GM10847 (cell line): ENCODE data around the gene YBX1.
A peak's percentile ranks its signal among the peaks of the same experiment; 100 is the strongest.

ENCODE experiments used
- POLR2A ChIP-seq: IDR thresholded peaks from 2 replicates; pipeline ENCODE4 v1.6.1; 2011; ENCODE audit not compliant: insufficient read length; ENCODE audit errors: extremely low read depth

The YBX1 gene

GRCh38 chr1:42681741-42682483 is at the start of gene YBX1:
TSS of gene YBX1 (plus strand) at chr1:42682418. CDS start at chr1:42682566, 148 bp downstream.
- TF ChIP-seq POLR2A: peak; percentile 41

- no peak for TF ChIP-seq POLR2A
Measured at GRCh38 chr1:42639116-42639515, 43.1 kb upstream of the YBX1 start.

GRCh38 chr1:42646056-42646455 is 36.2 kb upstream of the YBX1 start:
- no peak for TF ChIP-seq POLR2A

GRCh38 chr1:42657201-42657600 is 25.0 kb upstream of the YBX1 start:
- no peak for TF ChIP-seq POLR2A

GRCh38 chr1:42657981-42658876 is 24.0 kb upstream of the YBX1 start, which contains the start of gene PPIH:
TSS of gene PPIH (plus strand) at chr1:42658423. CDS start at chr1:42658447, 24 bp downstream.
- peak; percentile 94 for TF ChIP-seq POLR2A

- no peak for TF ChIP-seq POLR2A
Measured at GRCh38 chr1:42658877-42659337, 23.3 kb upstream of the YBX1 start.

GRCh38 chr1:42660907-42661500 is 21.2 kb upstream of the YBX1 start:
- TF ChIP-seq POLR2A: no peak

- TF ChIP-seq POLR2A: no peak
Measured at GRCh38 chr1:42669936-42670335, 12.3 kb upstream of the YBX1 start.

- no peak for TF ChIP-seq POLR2A
Measured at GRCh38 chr1:42670425-42670824, 11.8 kb upstream of the YBX1 start.

GRCh38 chr1:42674214-42674613 is 8.0 kb upstream of the YBX1 start:
- TF ChIP-seq POLR2A: no peak

- no peak for TF ChIP-seq POLR2A
Measured at GRCh38 chr1:42674682-42675081, 7.5 kb upstream of the YBX1 start.

GRCh38 chr1:42675467-42675866 is 6.8 kb upstream of the YBX1 start:
- no peak for TF ChIP-seq POLR2A

GRCh38 chr1:42676534-42677087 is 5.6 kb upstream of the YBX1 start:
- TF ChIP-seq POLR2A: no peak

GRCh38 chr1:42679364-42679983 is 2.7 kb upstream of the YBX1 start:
- TF ChIP-seq POLR2A: no peak

- no peak for TF ChIP-seq POLR2A
Measured at GRCh38 chr1:42680055-42680454, 2.2 kb upstream of the YBX1 start.
